PC-9 (cell line): ENCODE data around the gene BRPF3.

ENCODE experiments used
- CTCF ChIP-seq: fragments of 200-600 bp; sonication (generic); conservative IDR thresholded peaks from 2 replicates; pipeline ENCODE4 v1.6.1; 2017; ENCODE audit warnings: mixed run types, antibody characterized with exemption, mild to moderate bottlenecking, moderate library complexity
- EZH2 ChIP-seq: fragments of 200-600 bp; sonication (generic); IDR thresholded peaks from 2 replicates; pipeline ENCODE4 v1.8.0; 2017; ENCODE audit warnings: antibody characterized with exemption, low read depth

GRCh38 chr6:36267731-36268477, 71.4 kb downstream of the BRPF3 start:
- no peak for TF ChIP-seq CTCF
- TF ChIP-seq EZH2 = no peak
